ENCODE results near the gene HDAC1. TPM values are rescaled to one million over a fixed set of nuclear protein-coding genes. Genes with fewer than 3 reads are reported as not detected.

HDAC1 gene
- total and polyA plus RNA-seq, 2 of the 13 experiments (the other 11 are each of a cell fraction or from before 2014, with no cell fraction given), result 93.5 to 189 TPM

DNA sequence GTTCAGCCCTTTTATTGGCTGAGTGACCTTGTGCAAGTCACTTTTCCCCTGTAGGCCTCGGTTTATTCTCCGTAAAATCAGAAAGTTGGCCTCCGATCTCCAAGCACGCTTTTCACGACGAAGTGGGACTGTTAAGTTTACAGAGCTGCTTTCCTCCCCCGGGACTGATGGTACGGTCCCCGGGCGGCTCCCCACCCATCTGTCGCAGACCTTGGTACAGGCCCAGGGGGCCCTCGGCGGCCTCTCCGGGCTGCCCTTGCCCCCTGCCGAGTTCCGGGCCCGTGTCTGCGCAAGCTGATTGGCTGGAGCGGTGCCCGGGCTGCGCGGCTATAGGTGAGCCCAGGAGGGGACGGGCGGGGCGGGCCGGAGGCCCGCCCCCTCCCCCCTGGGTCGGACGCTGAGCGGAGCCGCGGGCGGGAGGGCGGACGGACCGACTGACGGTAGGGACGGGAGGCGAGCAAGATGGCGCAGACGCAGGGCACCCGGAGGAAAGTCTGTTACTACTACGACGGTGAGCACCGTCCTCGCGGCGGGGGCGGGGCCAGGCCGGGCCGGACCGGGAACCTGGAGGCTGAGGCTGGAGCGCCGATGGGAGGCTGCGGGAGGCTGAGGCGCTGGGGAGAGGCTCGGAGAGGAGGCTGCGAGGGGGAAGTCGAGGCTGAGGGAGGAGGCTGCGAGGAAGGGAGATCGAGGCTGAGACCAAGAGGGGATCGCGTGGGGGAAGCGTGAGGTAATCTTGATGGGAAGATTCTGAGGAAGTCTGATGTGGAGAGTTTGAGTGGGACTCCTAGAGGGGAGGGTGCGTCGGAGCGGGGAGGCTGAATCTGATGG, at the start of gene HDAC1 (continued):
- peak; percentile 30; the same call in 1 of the 2 replicates for TF ChIP-seq ARID5B (CRISPR knock-in tag; IDR thresholded peaks at IDR 0.05)
- peak; percentile 89 for TF ChIP-seq BRD4 (CRISPR knock-in tag; IDR thresholded peaks at IDR 0.05)
- TF ChIP-seq MXD3 (CRISPR knock-in tag; IDR thresholded peaks at IDR 0.05), result peak; percentile 57; the same call in 1 of the 2 replicates
- TF ChIP-seq, protein P1, sequence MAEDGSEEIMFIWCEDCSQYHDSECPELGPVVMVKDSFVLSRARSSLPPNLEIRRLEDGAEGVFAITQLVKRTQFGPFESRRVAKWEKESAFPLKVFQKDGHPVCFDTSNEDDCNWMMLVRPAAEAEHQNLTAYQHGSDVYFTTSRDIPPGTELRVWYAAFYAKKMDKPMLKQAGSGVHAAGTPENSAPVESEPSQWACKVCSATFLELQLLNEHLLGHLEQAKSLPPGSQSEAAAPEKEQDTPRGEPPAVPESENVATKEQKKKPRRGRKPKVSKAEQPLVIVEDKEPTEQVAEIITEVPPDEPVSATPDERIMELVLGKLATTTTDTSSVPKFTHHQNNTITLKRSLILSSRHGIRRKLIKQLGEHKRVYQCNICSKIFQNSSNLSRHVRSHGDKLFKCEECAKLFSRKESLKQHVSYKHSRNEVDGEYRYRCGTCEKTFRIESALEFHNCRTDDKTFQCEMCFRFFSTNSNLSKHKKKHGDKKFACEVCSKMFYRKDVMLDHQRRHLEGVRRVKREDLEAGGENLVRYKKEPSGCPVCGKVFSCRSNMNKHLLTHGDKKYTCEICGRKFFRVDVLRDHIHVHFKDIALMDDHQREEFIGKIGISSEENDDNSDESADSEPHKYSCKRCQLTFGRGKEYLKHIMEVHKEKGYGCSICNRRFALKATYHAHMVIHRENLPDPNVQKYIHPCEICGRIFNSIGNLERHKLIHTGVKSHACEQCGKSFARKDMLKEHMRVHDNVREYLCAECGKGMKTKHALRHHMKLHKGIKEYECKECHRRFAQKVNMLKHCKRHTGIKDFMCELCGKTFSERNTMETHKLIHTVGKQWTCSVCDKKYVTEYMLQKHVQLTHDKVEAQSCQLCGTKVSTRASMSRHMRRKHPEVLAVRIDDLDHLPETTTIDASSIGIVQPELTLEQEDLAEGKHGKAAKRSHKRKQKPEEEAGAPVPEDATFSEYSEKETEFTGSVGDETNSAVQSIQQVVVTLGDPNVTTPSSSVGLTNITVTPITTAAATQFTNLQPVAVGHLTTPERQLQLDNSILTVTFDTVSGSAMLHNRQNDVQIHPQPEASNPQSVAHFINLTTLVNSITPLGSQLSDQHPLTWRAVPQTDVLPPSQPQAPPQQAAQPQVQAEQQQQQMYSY (CRISPR knock-in tag; IDR thresholded peaks at IDR 0.05), result no peak
- peak; percentile 35; the same call in 1 of the 2 replicates for TF ChIP-seq SP5 (CRISPR knock-in tag; IDR thresholded peaks at IDR 0.05; ENCODE audit: borderline replicate concordance, low read depth)
- TF ChIP-seq, protein P2, sequence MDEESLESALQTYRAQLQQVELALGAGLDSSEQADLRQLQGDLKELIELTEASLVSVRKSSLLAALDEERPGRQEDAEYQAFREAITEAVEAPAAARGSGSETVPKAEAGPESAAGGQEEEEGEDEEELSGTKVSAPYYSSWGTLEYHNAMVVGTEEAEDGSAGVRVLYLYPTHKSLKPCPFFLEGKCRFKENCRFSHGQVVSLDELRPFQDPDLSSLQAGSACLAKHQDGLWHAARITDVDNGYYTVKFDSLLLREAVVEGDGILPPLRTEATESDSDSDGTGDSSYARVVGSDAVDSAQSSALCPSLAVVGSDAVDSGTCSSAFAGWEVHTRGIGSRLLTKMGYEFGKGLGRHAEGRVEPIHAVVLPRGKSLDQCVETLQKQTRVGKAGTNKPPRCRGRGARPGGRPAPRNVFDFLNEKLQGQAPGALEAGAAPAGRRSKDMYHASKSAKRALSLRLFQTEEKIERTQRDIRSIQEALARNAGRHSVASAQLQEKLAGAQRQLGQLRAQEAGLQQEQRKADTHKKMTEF (CRISPR knock-in tag; IDR thresholded peaks at IDR 0.05), result peak; percentile 73
- TF ChIP-seq ZNF563 (CRISPR knock-in tag; IDR thresholded peaks at IDR 0.05), result peak; percentile 83
- TF ChIP-seq FOSL2 (CRISPR knock-in tag; IDR thresholded peaks at IDR 0.05), result peak; percentile 3; the same call in 1 of the 2 replicates
- TF ChIP-seq ZFAT (CRISPR knock-in tag; conservative IDR thresholded peaks at IDR 0.05), result 0 out of 2 replicates have a peak, but pooled peaks have one; percentile 44
- TF ChIP-seq ZNF3 (CRISPR knock-in tag; IDR thresholded peaks at IDR 0.05), result no peak
- TF ChIP-seq GMEB1 (CRISPR knock-in tag; IDR thresholded peaks at IDR 0.05; ENCODE audit: borderline replicate concordance), result peak; percentile 17; the same call in 1 of the 2 replicates
- 0 out of 2 replicates have a peak, but pooled peaks have one; percentile 56 for TF ChIP-seq HNF1B (CRISPR knock-in tag; IDR thresholded peaks at IDR 0.05)
- TF ChIP-seq IRF2 (CRISPR knock-in tag; IDR thresholded peaks at IDR 0.05), result peak; percentile 37
- peak; percentile 29; the same call in 1 of the 2 replicates for TF ChIP-seq RFX5 (IDR thresholded peaks at IDR 0.05; ENCODE audit: low read depth, low read length)

All from HepG2 (cell line).